KMS-11 (cell line): ENCODE results near the gene MED4.

Source experiments
- H2AFZ ChIP-seq: fragments of 200-600 bp; sonication (generic); 2 replicates; pipeline ENCODE4 v1.6.1; 2016; ENCODE audit warnings: antibody characterized with exemption, mixed run types, low read depth
- H3K27ac ChIP-seq: fragments of 200-600 bp; sonication (generic); 2 replicates; pipeline ENCODE4 v1.6.1; 2016; ENCODE audit warnings: mild to moderate bottlenecking, mixed run types
- H3K27me3 ChIP-seq: fragments of 200-600 bp; sonication (generic); 2 replicates; pipeline ENCODE4 v1.6.1; 2017; ENCODE audit warnings: mild to moderate bottlenecking, low read depth, mixed run types, moderate library complexity; ENCODE audit not compliant: insufficient read depth
- H3K36me3 ChIP-seq: fragments of 200-600 bp; sonication (generic); 2 replicates; pipeline ENCODE4 v1.6.1; 2017; ENCODE audit warnings: mild to moderate bottlenecking, mixed run types; ENCODE audit not compliant: insufficient read depth
- H3K4me1 ChIP-seq: fragments of 200-600 bp; sonication (generic); 2 replicates; pipeline ENCODE4 v1.6.1; 2016; ENCODE audit warnings: mild to moderate bottlenecking, low read depth, mixed run types; ENCODE audit not compliant: poor library complexity, severe bottlenecking
- H3K4me2 ChIP-seq: fragments of 200-600 bp; sonication (generic); 2 replicates; pipeline ENCODE4 v1.7.0; 2016; ENCODE audit warnings: mild to moderate bottlenecking, mixed run types
- H3K4me3 ChIP-seq: fragments of 200-600 bp; sonication (generic); IDR thresholded peaks from 2 replicates; pipeline ENCODE4 v1.6.1; 2017; ENCODE audit warnings: low read depth, low read length, mixed read lengths; ENCODE audit not compliant: insufficient read depth
- H3K79me2 ChIP-seq: fragments of 200-600 bp; sonication (generic); 2 replicates; pipeline ENCODE4 v1.6.1; 2016; ENCODE audit warnings: low read depth, mixed run types; ENCODE audit not compliant: insufficient read depth
- H3K9ac ChIP-seq: fragments of 200-600 bp; sonication (generic); 2 replicates; pipeline ENCODE4 v1.6.1; 2016; ENCODE audit warnings: mild to moderate bottlenecking, mixed run types
- H4K20me1 ChIP-seq: fragments of 200-600 bp; sonication (generic); 2 replicates; pipeline ENCODE4 v1.6.1; 2016; ENCODE audit warnings: mild to moderate bottlenecking, mixed run types; ENCODE audit not compliant: insufficient read depth
- TF ChIP-seq, protein P1 (sequence below): fragments of 200-600 bp; sonication (generic); conservative IDR thresholded peaks from 2 replicates; pipeline ENCODE4 v1.6.1; 2017; ENCODE audit warnings: low read depth, mild to moderate bottlenecking, antibody characterized with exemption, low read length, moderate library complexity, mixed read lengths

The MED4 gene

DNA sequence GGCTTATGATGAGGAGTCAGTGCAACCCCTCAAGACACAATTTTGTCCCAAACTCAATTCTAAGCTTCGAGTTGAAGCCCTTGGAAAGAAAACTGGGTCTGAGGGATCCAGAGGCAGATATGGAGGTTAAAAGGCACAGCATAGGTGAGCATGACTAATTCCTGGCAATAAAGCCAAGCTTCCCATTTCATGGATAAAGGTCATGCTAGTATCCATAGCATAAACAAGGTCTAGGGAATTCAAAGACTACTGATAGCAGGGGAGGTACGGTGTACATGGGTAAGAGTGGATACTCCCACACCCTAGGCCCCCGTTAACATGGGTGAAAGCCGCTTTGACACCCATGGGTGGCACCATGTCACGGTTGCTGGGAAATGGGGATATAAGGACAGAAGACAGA is 24.0 kb downstream of the MED4 start:
- Histone ChIP-seq H2AFZ (no peak overlapping the region), H3K4me1 (no peaks in the 10 kb centered on the region), H3K79me2 (no peaks in the 10 kb centered on the region), H3K36me3 (no peaks in the 10 kb centered on the region), H3K9ac (no peak overlapping the region), H3K4me3 (no peak overlapping the region), H3K4me2 (no peak overlapping the region), H4K20me1 (no peaks in the 10 kb centered on the region), H3K27me3 (no peaks in the 10 kb centered on the region), H3K27ac (no peak overlapping the region)
- TF ChIP-seq, protein P1, sequence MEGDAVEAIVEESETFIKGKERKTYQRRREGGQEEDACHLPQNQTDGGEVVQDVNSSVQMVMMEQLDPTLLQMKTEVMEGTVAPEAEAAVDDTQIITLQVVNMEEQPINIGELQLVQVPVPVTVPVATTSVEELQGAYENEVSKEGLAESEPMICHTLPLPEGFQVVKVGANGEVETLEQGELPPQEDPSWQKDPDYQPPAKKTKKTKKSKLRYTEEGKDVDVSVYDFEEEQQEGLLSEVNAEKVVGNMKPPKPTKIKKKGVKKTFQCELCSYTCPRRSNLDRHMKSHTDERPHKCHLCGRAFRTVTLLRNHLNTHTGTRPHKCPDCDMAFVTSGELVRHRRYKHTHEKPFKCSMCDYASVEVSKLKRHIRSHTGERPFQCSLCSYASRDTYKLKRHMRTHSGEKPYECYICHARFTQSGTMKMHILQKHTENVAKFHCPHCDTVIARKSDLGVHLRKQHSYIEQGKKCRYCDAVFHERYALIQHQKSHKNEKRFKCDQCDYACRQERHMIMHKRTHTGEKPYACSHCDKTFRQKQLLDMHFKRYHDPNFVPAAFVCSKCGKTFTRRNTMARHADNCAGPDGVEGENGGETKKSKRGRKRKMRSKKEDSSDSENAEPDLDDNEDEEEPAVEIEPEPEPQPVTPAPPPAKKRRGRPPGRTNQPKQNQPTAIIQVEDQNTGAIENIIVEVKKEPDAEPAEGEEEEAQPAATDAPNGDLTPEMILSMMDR = no peak

DNA sequence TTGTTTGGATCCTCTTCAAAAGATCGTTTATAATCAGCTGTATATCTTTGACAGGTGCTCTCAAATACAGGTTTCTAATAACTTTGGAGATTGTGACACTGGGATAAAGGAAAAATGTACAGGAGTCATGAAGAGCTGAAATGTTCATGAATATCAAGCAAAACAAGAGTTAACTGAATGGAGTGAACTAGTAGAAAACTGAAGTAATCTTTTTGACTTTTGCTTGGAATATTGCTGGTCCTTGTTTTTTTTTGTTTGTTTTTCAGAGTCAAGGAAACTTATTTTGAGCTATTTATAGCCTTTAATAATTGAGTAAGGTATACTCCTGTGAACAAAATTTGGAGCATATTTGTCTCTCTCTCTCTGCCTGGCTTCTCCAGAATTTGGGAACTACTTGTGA is 25.3 kb downstream of the MED4 start:
- H3K79me2 ChIP-seq = no peaks in the 10 kb centered on the region
- H3K27me3 ChIP-seq = no peaks in the 10 kb centered on the region
- H3K36me3 ChIP-seq = no peaks in the 10 kb centered on the region
- H3K9ac ChIP-seq = no peak overlapping the region
- TF ChIP-seq, protein P1 = no peak
- no peak overlapping the region for H3K27ac ChIP-seq
- no peaks in the 10 kb centered on the region for H4K20me1 ChIP-seq
- no peak overlapping the region for H3K4me2 ChIP-seq
- H3K4me1 ChIP-seq = no peaks in the 10 kb centered on the region
- H3K4me3 ChIP-seq = no peak overlapping the region
- H2AFZ ChIP-seq = no peak overlapping the region

DNA sequence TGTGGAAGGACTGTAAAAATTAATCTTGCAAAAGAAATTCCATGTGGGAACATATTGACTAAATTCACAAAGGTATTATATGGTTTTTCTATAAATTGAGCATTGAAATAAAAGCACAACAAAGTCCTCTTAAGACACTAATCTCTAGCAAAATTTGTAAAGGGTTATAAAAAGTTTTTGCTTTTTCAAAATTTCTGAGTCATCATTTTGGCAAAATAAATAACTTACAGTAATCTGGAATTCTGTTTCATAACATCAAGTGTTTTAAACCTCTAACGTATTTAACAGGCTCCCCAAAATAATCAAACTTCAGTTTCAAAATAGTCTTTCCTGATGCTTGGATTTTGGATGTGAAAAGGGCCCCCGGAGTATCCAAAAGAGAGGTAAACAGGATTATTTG is 26.0 kb downstream of the MED4 start:
- H3K79me2 ChIP-seq = no peaks in the 10 kb centered on the region
- no peaks in the 10 kb centered on the region for H3K27me3 ChIP-seq
- TF ChIP-seq, protein P1 = no peak
- H3K4me3 ChIP-seq = no peak overlapping the region
- no peaks in the 10 kb centered on the region for H4K20me1 ChIP-seq
- no peaks in the 10 kb centered on the region for H3K4me1 ChIP-seq
- H3K27ac ChIP-seq = no peak overlapping the region
- no peaks in the 10 kb centered on the region for H3K36me3 ChIP-seq
- H3K4me2 ChIP-seq = no peak overlapping the region
- no peak overlapping the region for H2AFZ ChIP-seq
- no peak overlapping the region for H3K9ac ChIP-seq

DNA sequence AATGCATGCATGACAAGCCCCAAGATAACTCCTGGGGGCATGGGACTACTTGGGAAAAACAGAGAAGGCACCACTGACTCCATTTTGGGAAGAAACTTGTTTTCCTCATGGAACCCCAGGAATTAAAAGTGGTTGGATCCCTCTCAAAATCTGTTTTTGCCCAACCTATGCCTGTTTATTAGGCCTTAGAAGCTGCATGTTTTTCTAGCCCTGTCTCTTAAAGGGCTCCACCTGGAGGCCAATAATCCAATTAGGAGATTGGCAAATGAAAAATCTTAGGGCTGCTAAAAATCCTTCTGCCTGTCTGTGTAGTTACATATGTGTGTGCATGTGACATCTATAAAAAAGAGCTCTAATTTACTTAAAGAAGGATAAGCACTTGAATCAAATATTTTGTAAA is 26.9 kb downstream of the MED4 start:
- no peaks in the 10 kb centered on the region for H3K36me3 ChIP-seq

More for the DNA sequence above, 26.9 kb downstream of the MED4 start:
- no peaks in the 10 kb centered on the region for H3K4me1 ChIP-seq
- H3K9ac ChIP-seq = no peak overlapping the region
- no peak overlapping the region for H3K4me2 ChIP-seq
- H2AFZ ChIP-seq = no peak overlapping the region
- no peak overlapping the region for H3K27ac ChIP-seq
- H4K20me1 ChIP-seq = no peaks in the 10 kb centered on the region
- TF ChIP-seq, protein P1 = peak; percentile 18; the same call in 1 of the 2 replicates
- no peaks in the 10 kb centered on the region for H3K79me2 ChIP-seq
- no peaks in the 10 kb centered on the region for H3K27me3 ChIP-seq
- H3K4me3 ChIP-seq = no peak overlapping the region
